Esophagus muscularis mucosa (tissue), 4 donors: ENCODE data around the gene MYH7B.

ENCODE experiments used
- EP300 ChIP-seq: sonication (generic); formaldehyde crosslinking; IDR thresholded peaks from one replicate; pipeline ENCODE4 v1.6.1; 2017; ENCODE audit warnings: antibody characterized with exemption
- POLR2A ChIP-seq: fragments of 450-650 bp; IDR thresholded peaks from one replicate; pipeline ENCODE4 v1.6.1; 2017; ENCODE audit warnings: antibody characterized with exemption, moderate library complexity, mild to moderate bottlenecking, low read depth
- POLR2AphosphoS5 ChIP-seq, 2 donors: sonication (generic); formaldehyde crosslinking; IDR thresholded peaks; one replicate each; pipeline ENCODE4 v1.6.1; 2017; ENCODE audit warnings: antibody characterized with exemption in 2 of 2
- TF ChIP-seq, protein P1 (sequence below), 3 experiments: fragments of 200-600 bp in 2 of 3; fragments of 450-650 bp in 1 of 3; sonication (generic) in 2 of 3; IDR thresholded peaks; one replicate each; pipeline ENCODE4 v1.5.1; 2017 to 2019; ENCODE audit warnings: antibody characterized with exemption in 3 of 3, mild to moderate bottlenecking in 2 of 3, moderate library complexity in 1 of 3

DNA sequence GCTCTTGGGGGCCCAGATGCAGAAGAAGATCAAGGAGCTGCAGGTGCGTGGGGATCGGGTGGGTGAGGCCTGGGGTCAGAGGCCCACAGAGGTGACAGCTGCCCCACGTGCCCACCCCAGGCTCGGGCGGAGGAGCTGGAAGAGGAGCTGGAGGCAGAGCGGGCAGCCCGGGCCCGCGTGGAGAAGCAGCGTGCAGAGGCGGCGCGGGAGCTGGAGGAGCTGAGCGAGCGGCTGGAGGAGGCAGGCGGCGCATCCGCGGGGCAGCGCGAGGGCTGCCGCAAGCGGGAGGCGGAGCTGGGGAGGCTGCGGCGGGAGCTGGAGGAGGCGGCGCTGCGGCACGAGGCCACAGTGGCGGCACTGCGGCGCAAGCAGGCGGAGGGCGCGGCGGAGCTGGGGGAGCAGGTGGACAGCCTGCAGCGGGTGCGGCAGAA, 41.5 kb downstream of the MYH7B start:
- TF ChIP-seq, protein P1, sequence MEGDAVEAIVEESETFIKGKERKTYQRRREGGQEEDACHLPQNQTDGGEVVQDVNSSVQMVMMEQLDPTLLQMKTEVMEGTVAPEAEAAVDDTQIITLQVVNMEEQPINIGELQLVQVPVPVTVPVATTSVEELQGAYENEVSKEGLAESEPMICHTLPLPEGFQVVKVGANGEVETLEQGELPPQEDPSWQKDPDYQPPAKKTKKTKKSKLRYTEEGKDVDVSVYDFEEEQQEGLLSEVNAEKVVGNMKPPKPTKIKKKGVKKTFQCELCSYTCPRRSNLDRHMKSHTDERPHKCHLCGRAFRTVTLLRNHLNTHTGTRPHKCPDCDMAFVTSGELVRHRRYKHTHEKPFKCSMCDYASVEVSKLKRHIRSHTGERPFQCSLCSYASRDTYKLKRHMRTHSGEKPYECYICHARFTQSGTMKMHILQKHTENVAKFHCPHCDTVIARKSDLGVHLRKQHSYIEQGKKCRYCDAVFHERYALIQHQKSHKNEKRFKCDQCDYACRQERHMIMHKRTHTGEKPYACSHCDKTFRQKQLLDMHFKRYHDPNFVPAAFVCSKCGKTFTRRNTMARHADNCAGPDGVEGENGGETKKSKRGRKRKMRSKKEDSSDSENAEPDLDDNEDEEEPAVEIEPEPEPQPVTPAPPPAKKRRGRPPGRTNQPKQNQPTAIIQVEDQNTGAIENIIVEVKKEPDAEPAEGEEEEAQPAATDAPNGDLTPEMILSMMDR (IDR thresholded peaks at IDR 0.05): peak in 1 of 3 experiments; percentile 7
- TF ChIP-seq EP300 (no peak), POLR2AphosphoS5 (IDR thresholded peaks at IDR 0.05) (peak in 1 of 2 donors; percentile 7), POLR2A (no peak)
